Umbilical cord (tissue), 2 donors: ENCODE measurements around the gene SNAI3. TPM values are rescaled to one million over a fixed set of nuclear protein-coding genes. Genes with fewer than 3 reads are reported as not detected.

Experiments
- DNase-seq: peaks from one replicate; pipeline ENCODE4 v3.0.0-alpha.2; 2015; ENCODE audit warnings: low spot score
- total RNA-seq: library from RNA; depleted of rRNA; stranded (reverse); fragments of >200 nt; gene quantifications from one replicate; pipeline ENCODE4 v1.2.3, GENCODE V29; 2014; ENCODE audit warnings: low replicate concordance; ENCODE audit not compliant: insufficient read depth

Gene SNAI3
- total RNA-seq, result not detected

DNA sequence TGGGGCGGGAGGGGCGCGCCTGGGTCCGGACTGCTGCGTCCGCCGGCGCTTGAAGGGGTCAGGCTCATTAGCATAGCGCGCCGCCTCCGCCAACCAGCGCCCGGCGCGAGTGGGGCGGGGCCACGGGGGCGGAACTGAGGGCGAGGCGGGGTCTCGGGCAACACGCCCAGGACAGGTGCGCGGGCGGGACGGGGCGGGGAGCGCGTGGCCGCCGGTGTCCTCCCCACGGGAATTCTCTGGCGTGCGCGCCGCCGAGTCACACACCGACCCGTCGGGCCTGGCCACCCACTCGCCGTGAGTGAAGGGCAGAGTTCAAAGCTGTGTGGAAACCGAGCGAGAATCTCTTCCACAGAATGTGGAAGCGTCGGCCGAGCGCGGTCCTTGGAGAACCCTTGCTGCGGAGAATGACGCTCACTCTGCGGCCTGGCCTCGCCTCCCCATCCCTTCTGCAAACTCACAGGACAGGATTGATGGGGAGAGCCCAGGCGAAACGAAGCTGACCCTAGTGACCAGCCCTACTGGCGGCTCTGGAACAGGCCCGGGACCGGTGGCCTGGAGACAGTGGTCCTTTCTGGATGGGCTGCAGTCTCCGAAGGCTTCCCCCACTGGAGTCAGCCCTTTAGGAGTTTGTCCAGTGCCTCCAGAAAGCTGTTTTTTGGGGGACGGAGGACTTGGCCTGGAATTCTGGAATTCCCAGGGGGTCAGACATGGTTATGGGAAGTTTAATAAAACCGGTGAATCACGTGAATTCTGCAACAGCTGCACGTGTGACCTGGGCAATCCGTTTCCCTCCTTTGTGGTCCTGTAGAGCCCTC is at the start of gene SNAI3:
TSS of gene SNAI3 (minus strand) at position 69 of the 815 bp plus-strand sequence. CDS start 101 bp downstream, outside the sequence.
- DNase-seq, result peak; percentile 64

GRCh38 chr16:88736088-88736487 is 49.8 kb upstream of the SNAI3 start:
- DNase-seq, result no peak

- DNase-seq, result no peak
Observed at GRCh38 chr16:88735616-88736015, 49.3 kb upstream of the SNAI3 start.

GRCh38 chr16:88735121-88735520 is 48.8 kb upstream of the SNAI3 start:
- DNase-seq, result no peak

- no peak for DNase-seq
Observed at GRCh38 chr16:88734361-88734728, 48.0 kb upstream of the SNAI3 start.

GRCh38 chr16:88733630-88734360 is 47.5 kb upstream of the SNAI3 start:
- DNase-seq, result no peak

- no peak for DNase-seq
Observed at GRCh38 chr16:88732961-88733294, 46.6 kb upstream of the SNAI3 start.

DNA sequence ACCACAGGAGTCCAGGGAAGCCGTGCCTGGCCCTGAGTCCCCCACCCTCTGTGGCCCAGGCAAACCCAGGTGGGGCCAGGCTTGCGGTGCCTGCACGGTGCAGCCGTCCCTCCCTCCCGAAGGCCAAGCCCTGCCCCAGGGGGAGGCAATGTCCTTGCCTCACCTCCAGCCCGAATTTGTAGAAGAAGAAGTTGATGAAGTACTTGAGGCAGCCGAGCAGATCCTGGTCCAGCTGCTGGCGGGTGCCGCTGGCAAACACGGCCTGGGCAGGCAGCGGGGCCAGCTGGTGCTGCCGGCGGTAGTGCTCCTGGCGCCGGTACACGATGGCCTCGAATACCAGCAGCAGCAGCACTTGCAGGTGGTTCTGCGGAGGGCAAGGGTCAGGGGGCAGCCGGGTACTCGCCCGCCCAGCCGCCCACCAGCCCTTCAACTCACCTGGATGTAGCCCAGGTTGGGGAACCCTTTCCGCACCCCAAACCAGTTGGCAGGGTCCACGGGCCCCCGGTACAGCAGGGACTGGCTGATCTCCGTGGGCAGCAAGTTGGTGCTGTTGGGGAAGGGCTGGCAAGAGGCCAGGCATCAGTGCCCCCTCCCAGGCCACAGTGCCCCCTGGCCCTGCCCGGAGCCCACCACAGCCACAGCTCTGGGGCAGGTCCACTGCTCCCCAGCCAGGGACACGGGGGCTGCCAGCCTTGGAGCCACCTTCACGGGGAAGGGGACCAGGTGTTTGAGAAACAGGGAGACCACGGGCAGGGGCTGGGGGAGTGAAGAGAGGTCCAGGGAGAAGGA is 46.1 kb upstream of the SNAI3 start:
- DNase-seq, result no peak

- DNase-seq, result no peak
Observed at GRCh38 chr16:88731699-88732098, 45.4 kb upstream of the SNAI3 start.

- no peak for DNase-seq
Observed at GRCh38 chr16:88730632-88731607, 44.6 kb upstream of the SNAI3 start.

GRCh38 chr16:88727871-88728270 is 41.6 kb upstream of the SNAI3 start:
- peak; percentile 40 for DNase-seq

- no peak for DNase-seq
Observed at GRCh38 chr16:88726981-88727380, 40.7 kb upstream of the SNAI3 start.

- no peak for DNase-seq
Observed at GRCh38 chr16:88726408-88726749, 40.1 kb upstream of the SNAI3 start.

DNA sequence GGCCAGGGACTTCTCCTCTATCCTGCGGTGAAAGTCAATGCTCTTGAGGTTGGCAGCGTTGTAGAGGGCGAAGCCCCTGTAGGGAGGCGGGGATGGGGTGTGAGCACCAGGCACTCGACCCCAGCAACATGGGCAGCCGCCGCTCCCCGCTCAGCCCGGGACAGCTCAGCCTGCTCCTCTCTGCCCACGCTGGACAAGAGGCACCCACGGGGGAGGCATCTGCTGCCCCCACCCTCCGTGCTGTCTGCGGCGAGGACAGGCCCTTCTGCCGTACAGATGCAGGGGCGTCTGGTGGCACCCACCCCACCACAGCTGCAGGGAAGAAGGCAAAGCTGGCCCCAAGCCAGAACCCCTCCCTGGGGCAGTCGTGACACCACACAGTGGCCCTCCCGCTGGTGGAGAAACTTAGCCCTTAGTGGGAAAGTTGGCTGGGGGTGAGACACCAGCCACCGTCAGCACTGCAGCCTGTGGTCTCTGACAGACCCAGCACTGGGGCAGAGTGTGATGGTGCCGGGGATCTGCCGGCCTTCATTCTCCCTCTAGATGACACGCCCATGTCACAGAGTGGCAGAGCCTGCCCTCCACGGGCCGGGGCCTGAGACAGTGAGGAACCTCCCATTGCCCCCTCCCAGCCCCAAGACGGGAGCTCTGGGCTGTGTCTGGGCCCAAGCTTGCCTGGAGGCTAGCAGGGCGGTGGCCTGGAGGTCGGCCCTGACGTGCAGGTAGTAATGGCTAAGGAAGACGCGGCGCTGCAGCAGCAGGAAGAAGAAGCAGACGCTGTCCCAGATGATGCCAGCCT is 39.5 kb upstream of the SNAI3 start:
- DNase-seq, result no peak

- DNase-seq, result no peak
Observed at GRCh38 chr16:88724855-88725555, 38.7 kb upstream of the SNAI3 start.

GRCh38 chr16:88723911-88724310 is 37.6 kb upstream of the SNAI3 start:
- no peak for DNase-seq

DNA sequence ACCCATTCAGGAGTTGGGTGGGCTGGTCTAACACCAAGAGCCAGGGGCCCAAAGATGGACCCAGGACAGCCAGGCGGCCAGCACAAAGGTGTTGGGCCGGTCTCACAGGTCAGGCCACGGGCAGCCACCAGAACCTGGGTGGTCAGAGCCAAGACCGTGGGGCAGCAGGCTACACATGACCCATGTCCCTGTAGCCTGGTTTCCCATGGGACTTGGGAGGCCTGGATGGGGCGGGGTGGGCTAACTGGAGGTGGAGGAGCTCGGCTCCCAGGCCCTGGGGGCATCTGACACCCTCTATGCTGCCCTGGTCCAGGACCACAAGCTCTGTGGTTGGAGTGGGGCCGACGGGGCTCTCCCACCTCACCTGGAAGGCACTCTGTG is 37.2 kb upstream of the SNAI3 start:
- no peak for DNase-seq

GRCh38 chr16:88722784-88723506 is 36.6 kb upstream of the SNAI3 start:
- no peak for DNase-seq
